T-helper 17 cell (primary cell): ENCODE measurements around the gene CCDC144A. TPM values are rescaled to one million over a fixed set of nuclear protein-coding genes. Genes with fewer than 3 reads are reported as not detected.
"Not testable (repeated sequence)": the region's sequence is repeated elsewhere in the genome, so short reads cannot be mapped to it uniquely, and the experiment has no call there.

Experiments
- ATAC-seq: fragments of 150-1000 bp; cut with Tn5 transposase; 2 replicates; pipeline ENCODE4 v1.10.0; 2021; ENCODE audit warnings: mild to moderate bottlenecking, moderate library complexity
- DNase-seq, 3 donors: peaks; one replicate each; pipeline versions ENCODE4 v3.0.0 to v3.0.0-alpha.2; 2020 to 2021
- H3K9me3 ChIP-seq: one replicate; pipeline ENCODE4 v1.7.0; 2013; ENCODE audit warnings: low read length, mild to moderate bottlenecking; ENCODE audit not compliant: control insufficient read depth, poor library complexity, severe bottlenecking
- H3K27ac Mint-ChIP-seq: one replicate; pipeline ENCODE4 v1.8.0; 2022; ENCODE audit warnings: mild to moderate bottlenecking, moderate library complexity, mixed read lengths
- H3K27me3 Mint-ChIP-seq: one replicate; pipeline ENCODE4 v1.8.0; 2022; ENCODE audit warnings: mixed read lengths
- H3K36me3 Mint-ChIP-seq: one replicate; pipeline ENCODE4 v1.8.0; 2022; ENCODE audit warnings: low read depth, mixed read lengths
- H3K4me1 Mint-ChIP-seq: one replicate; pipeline ENCODE4 v1.8.0; 2022; ENCODE audit warnings: mild to moderate bottlenecking, mixed read lengths
- H3K4me3 Mint-ChIP-seq: one replicate; pipeline ENCODE4 v1.8.0; 2022; ENCODE audit warnings: mild to moderate bottlenecking, moderate library complexity, mixed read lengths
- total RNA-seq, 4 donors: library from RNA in 2 of 4; stranded (reverse) in 2 of 4; gene quantifications; one replicate each; pipeline ENCODE4 v1.2.3 and lab custom pipeline; 2022 to 2026

The CCDC144A gene
- total RNA-seq, 2 donors from 2014 or later = 9.9 to 11.8 TPM

DNA sequence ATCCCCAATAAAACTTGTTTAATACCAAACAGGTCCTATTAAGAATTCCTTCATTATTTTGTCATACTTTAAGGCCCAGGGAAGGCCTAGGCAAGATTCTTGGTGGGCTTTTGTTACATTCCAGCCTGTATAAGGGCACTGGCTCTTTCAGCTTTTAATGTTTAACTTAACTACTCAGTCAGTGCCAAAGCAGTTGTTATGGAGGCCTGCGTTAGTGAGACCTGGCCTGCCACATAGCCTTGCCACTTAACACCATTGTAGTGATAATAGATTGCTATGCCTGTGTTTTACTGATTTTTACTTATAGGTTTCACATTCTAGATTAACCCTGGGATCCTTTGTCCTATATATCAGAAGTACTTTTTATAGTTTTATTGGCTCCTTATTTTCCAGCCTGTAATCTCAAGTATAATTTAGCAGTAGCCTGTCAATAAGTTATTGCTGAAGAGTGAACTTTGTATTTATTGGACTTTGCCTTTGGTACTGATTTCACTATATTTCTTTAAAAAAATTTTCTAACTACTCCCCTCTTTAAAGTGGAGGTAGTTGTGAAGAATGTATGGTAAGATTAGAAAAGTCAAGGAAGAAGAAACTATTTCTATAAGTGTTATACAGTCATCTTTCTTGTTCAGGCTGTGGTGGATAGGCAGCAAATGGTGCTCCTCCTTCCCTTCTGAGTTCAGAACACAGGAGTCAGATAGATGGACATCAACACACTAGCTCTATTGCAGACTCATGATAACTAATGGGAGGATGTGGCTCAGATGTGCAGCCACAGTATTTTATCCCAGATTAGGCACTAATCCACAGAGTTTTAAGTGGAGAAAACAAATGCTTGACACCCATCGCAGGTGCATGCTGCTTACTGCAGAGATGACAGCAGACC lies 78.5 kb downstream of the CCDC144A start:
- not testable (repeated sequence) for H3K4me3 Mint-ChIP-seq, ATAC-seq, DNase-seq, H3K36me3 Mint-ChIP-seq, H3K9me3 ChIP-seq, H3K4me1 Mint-ChIP-seq, H3K27ac Mint-ChIP-seq, H3K27me3 Mint-ChIP-seq

GRCh38 chr17:16772394-16773145 lies 82.5 kb downstream of the CCDC144A start:
- not testable (repeated sequence) for H3K4me3 Mint-ChIP-seq, H3K27me3 Mint-ChIP-seq, H3K36me3 Mint-ChIP-seq, DNase-seq, H3K4me1 Mint-ChIP-seq, ATAC-seq, H3K9me3 ChIP-seq, H3K27ac Mint-ChIP-seq

- DNase-seq, H3K27ac Mint-ChIP-seq, H3K4me1 Mint-ChIP-seq, H3K4me3 Mint-ChIP-seq, H3K9me3 ChIP-seq, H3K27me3 Mint-ChIP-seq, H3K36me3 Mint-ChIP-seq, ATAC-seq: not testable (repeated sequence)
These were observed 83.1 kb downstream of the CCDC144A start for GRCh38 chr17:16773146-16773522.

DNA sequence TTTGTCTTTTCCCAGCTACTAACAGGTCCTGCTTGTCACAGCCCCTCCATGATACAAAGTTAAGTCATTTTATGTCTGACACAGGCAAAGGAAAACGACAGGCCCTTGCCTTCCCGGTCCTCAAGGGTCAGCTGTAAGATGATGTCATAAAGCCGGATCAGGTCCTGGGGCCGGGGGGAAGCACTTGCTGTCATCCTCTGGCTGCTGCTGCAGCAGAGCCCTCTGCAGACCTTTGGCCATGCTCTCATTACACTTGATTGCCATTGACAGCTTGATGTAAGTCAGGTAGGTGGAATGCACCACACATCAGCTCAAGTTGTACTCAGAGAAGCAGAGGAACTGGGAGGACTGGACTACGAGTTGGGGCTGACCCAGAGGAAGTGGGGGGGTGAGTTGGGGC lies 97.8 kb downstream of the CCDC144A start:
- not testable (repeated sequence) for H3K27ac Mint-ChIP-seq, H3K4me1 Mint-ChIP-seq, ATAC-seq, H3K36me3 Mint-ChIP-seq, H3K4me3 Mint-ChIP-seq, H3K27me3 Mint-ChIP-seq, DNase-seq, H3K9me3 ChIP-seq

DNA sequence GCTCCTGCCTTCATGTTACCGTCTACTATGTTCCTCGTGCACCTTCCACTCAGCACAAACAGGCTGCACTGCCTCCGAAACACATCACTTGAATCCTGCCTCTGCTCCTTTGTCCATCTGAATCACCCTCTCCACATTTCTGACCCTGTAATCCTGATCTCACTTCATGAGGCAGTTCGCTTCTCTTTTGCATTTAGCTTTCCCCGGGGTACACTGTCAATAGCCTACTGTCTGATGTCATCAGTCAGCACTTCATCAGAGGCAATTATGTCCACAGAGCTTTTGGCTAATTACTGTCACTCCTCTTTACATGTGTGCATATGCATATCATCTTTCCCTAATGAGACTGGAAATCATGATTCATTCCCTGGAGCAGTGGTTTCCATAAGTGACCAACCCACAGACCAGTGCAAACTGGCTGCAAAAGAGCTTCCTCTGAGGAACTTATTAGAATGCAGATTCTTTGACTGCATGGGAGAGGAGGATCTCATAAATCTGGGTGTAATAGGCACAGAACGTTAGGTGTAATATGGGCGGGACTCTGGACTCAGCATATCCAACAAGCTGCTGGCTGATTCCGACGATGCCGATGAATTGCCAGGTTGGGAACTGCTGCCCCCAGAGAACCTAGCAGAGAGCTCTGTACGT lies 99.0 kb downstream of the CCDC144A start:
- not testable (repeated sequence) for H3K4me3 Mint-ChIP-seq, DNase-seq, H3K36me3 Mint-ChIP-seq, H3K27me3 Mint-ChIP-seq, H3K9me3 ChIP-seq, H3K27ac Mint-ChIP-seq, ATAC-seq, H3K4me1 Mint-ChIP-seq

GRCh38 chr17:16789622-16790021 lies 99.6 kb downstream of the CCDC144A start:
- H3K27me3 Mint-ChIP-seq, H3K9me3 ChIP-seq, DNase-seq, H3K36me3 Mint-ChIP-seq, H3K4me3 Mint-ChIP-seq, H3K4me1 Mint-ChIP-seq, H3K27ac Mint-ChIP-seq, ATAC-seq: not testable (repeated sequence)

DNA sequence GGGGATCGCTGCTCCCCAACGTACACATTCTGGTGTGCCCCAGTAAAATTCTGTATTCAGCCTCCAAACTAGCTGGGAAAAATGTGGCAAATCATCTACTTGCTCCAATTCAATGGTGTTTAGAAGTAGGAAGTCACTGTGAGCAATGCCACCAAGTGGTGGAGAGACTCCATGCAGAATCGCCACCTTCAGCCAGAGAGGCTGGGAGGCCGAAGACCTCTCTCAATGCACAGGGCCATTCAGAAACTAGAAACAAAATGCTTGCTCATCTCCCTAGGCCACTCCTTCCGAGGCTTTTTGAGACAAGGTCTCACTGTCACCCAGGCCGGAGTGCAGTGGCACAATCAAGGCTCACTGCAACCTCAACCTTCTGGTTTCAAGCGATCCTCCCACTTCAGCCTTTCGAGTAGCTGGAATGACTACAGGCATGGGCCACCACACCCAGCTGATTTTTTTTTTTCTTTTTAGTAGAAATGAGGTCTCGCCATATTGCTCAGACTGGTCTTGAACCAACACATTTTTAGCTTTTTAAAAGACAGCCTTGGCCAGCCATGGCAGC lies 100.4 kb downstream of the CCDC144A start:
- not testable (repeated sequence) for DNase-seq, H3K27ac Mint-ChIP-seq, H3K9me3 ChIP-seq, H3K27me3 Mint-ChIP-seq, H3K36me3 Mint-ChIP-seq, H3K4me1 Mint-ChIP-seq, H3K4me3 Mint-ChIP-seq, ATAC-seq

- not testable (repeated sequence) for H3K27ac Mint-ChIP-seq, DNase-seq, ATAC-seq, H3K27me3 Mint-ChIP-seq, H3K4me1 Mint-ChIP-seq, H3K4me3 Mint-ChIP-seq, H3K36me3 Mint-ChIP-seq, H3K9me3 ChIP-seq
These were observed 104.2 kb downstream of the CCDC144A start for GRCh38 chr17:16794215-16794614.

DNA sequence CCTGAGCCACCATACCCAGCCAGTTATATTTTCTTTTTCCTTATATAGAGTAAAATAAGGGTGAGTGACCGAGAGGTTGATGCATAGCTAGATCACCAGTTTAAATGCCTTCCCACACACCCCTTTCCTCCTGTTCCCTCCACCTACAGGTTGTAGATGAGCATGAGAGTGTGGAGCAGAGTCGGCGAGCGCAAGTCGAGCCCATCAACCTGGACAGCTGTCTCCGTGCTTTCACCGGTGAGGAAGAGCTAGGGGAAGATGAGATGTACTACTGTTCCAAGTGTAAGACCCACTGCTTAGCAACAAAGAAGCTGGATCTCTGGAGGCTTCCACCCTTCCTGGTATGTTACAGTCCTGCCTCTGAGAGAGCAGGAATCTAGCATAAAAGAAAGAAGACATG lies 105.9 kb downstream of the CCDC144A start:
- not testable (repeated sequence) for H3K4me3 Mint-ChIP-seq, ATAC-seq, DNase-seq

GRCh38 chr17:16804851-16805250 lies 114.8 kb downstream of the CCDC144A start:
- H3K4me3 Mint-ChIP-seq, DNase-seq, H3K36me3 Mint-ChIP-seq, ATAC-seq, H3K9me3 ChIP-seq, H3K27ac Mint-ChIP-seq, H3K27me3 Mint-ChIP-seq, H3K4me1 Mint-ChIP-seq: not testable (repeated sequence)

More for the DNA sequence above, 105.9 kb downstream of the CCDC144A start:
- not testable (repeated sequence) for H3K27me3 Mint-ChIP-seq, H3K36me3 Mint-ChIP-seq, H3K27ac Mint-ChIP-seq, H3K9me3 ChIP-seq, H3K4me1 Mint-ChIP-seq

DNA sequence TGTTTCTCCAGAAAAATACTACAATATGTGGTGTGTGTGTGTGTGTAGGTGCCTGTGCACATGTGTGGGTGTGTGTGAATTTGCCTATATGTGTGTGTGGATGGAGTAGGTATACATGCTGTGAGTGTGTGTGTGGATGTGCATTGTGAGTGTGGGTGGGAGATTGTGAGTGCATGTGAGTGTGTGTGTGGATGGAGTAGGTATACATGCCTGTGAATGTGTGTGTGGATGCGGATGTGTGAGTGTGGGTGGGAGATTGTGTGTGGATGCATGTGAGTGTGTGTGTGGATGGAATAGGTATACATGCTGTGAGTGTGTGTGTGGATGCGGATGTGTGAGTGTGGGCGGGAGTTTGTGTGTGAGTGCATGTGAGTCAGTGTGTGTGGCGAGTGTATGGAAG lies 116.6 kb downstream of the CCDC144A start:
- not testable (repeated sequence) for H3K27ac Mint-ChIP-seq, H3K4me3 Mint-ChIP-seq, ATAC-seq

GRCh38 chr17:16807620-16808019 lies 117.6 kb downstream of the CCDC144A start:
- H3K27ac Mint-ChIP-seq, H3K36me3 Mint-ChIP-seq, DNase-seq, H3K4me3 Mint-ChIP-seq, H3K4me1 Mint-ChIP-seq, ATAC-seq, H3K9me3 ChIP-seq: not testable (repeated sequence)
- peaks cover 11% of the 10 kb centered on the region for H3K27me3 Mint-ChIP-seq

More for the DNA sequence above, 116.6 kb downstream of the CCDC144A start:
- H3K36me3 Mint-ChIP-seq, H3K4me1 Mint-ChIP-seq, H3K9me3 ChIP-seq, DNase-seq: not testable (repeated sequence)
- peaks cover 11% of the 10 kb centered on the region for H3K27me3 Mint-ChIP-seq

DNA sequence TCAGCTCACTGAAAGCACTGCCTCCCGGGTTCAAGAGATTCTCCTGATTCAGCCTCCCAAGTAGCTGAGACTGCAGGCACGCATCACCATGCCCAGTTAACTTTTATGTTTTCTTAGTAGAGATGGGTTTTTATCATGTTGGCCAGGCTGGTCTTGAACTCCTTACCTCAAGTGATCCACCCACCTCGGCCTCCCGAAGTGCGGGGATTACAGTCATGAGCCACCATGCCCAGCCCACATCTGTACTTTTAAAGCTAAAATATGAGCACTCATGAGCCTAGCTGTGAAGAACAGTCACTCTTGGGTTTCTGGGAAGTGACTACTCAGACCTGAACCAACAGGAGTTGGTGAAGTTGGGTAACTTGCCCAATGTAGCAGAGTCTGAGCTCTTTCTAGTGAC lies 120.2 kb downstream of the CCDC144A start:
- H3K27me3 Mint-ChIP-seq = peaks cover 25% of the 10 kb centered on the region
- H3K9me3 ChIP-seq, ATAC-seq, DNase-seq, H3K27ac Mint-ChIP-seq, H3K4me3 Mint-ChIP-seq, H3K4me1 Mint-ChIP-seq, H3K36me3 Mint-ChIP-seq: not testable (repeated sequence)
